ENCODE data around the gene DTX3. TPM values are rescaled to one million over a fixed set of nuclear protein-coding genes. Genes with fewer than 3 reads are reported as not detected.

DTX3 gene
- total RNA-seq, 1 experiment from 2014 or later = 57.0 TPM

- TF ChIP-seq STAT6 (CRISPR knock-in tag; conservative IDR thresholded peaks at IDR 0.05; ENCODE audit: low read depth) (no peak), AR (CRISPR knock-in tag; IDR thresholded peaks at IDR 0.05) (no peak), PRDM15 (CRISPR knock-in tag; IDR thresholded peaks at IDR 0.05) (no peak), CTCF (IDR thresholded peaks at IDR 0.05) (no peak), HMGA2 (CRISPR knock-in tag; IDR thresholded peaks at IDR 0.05) (no peak), ZNF416 (CRISPR knock-in tag; IDR thresholded peaks at IDR 0.05) (no peak), ZNF121 (CRISPR knock-in tag; IDR thresholded peaks at IDR 0.05) (no peak)
These were observed 19.5 kb upstream of the DTX3 start (continued) for GRCh38 chr12:57585156-57585555.

GRCh38 chr12:57586128-57586527 lies 18.5 kb upstream of the DTX3 start:
- H3K27me3 Mint-ChIP-seq (ENCODE audit: low read depth) = peaks cover 5% of the 10 kb centered on the region; the same call in 1 of the 2 replicates
- H3K36me3 Mint-ChIP-seq = peaks cover 6% of the 10 kb centered on the region; the same call in 1 of the 2 replicates
- H3K9me3 Mint-ChIP-seq = no peaks in the 10 kb centered on the region
- peaks cover 6% of the 10 kb centered on the region for H3K4me1 Mint-ChIP-seq
- DNase-seq (ENCODE audit: low spot score) (no peak), ATAC-seq (no peak)
- H3K4me3 Mint-ChIP-seq = no peak overlapping the region
- ChIA-PET POLR2A (no interaction called here), CTCF (interaction anchor here (0.9 to 4.2 kb wide), 4 partner anchors 28 to 47 kb away, joined by 4 to 74 read pairs (median 16); partner anchors contain the start of gene B4GALNT1)
- no peak overlapping the region for H3K27ac Mint-ChIP-seq
- TF ChIP-seq FOXJ3 (CRISPR knock-in tag; IDR thresholded peaks at IDR 0.05; ENCODE audit: borderline replicate concordance) (no peak), ETV6 (CRISPR knock-in tag; IDR thresholded peaks at IDR 0.05) (no peak), E2F1 (CRISPR knock-in tag; IDR thresholded peaks at IDR 0.05) (no peak), USF1 (CRISPR knock-in tag; IDR thresholded peaks at IDR 0.05) (no peak), ZNF396 (CRISPR knock-in tag; IDR thresholded peaks at IDR 0.05; ENCODE audit: borderline replicate concordance) (no peak), OVOL2 (CRISPR knock-in tag; IDR thresholded peaks at IDR 0.05; ENCODE audit: borderline replicate concordance) (no peak), ZMAT4 (CRISPR knock-in tag; IDR thresholded peaks at IDR 0.05) (no peak), ESRRA (CRISPR knock-in tag; IDR thresholded peaks at IDR 0.05; ENCODE audit: borderline replicate concordance) (no peak), ZNF281 (CRISPR knock-in tag; IDR thresholded peaks at IDR 0.05) (no peak), ZSCAN18 (CRISPR knock-in tag; IDR thresholded peaks at IDR 0.05) (no peak), NFATC4 (CRISPR knock-in tag; IDR thresholded peaks at IDR 0.05) (no peak)
